ENCODE results near the gene NBAS. TPM values are rescaled to one million over a fixed set of nuclear protein-coding genes. Genes with fewer than 3 reads are reported as not detected.

Gene NBAS
- total RNA-seq, 3 donors from 2014 or later (not counting 1 experiment from before 2014, with no cell fraction given), result 27.8 to 34.7 (median 29.2) TPM

- intact Hi-C loops (cut with micrococcal nuclease), result loop anchor here (5.0 kb wide), 1 partner anchor 675 kb away; no protein-coding TSS in a partner anchor
These were observed 16.1 kb upstream of the NBAS start for GRCh38 chr2:15577071-15577735.

GRCh38 chr2:15571729-15572128, 10.6 kb upstream of the NBAS start:
- Mint-ChIP-seq H3K4me1 (no peaks in the 10 kb centered on the region), H3K36me3 (no peaks in the 10 kb centered on the region), H3K27ac (no peak overlapping the region), H3K9me3 (no peaks in the 10 kb centered on the region), H3K27me3 (ENCODE audit: low read depth in 2 of 2) (peaks cover 20 to 21% of the 10 kb centered on the region in 2 donors), H3K4me3 (no peak overlapping the region)
- no peak overlapping the region for H3K4me3 ChIP-seq (ENCODE audit: low read length)
- no peak overlapping the region for H3K27ac ChIP-seq (ENCODE audit: low read length)
- DNase-seq (no peak), ATAC-seq (no peak)
- intact Hi-C loops (cut with micrococcal nuclease), result no loop called here
- H3K9me3 ChIP-seq (ENCODE audit: control insufficient read depth, insufficient read depth, low read length), result no peaks in the 10 kb centered on the region
- no peaks in the 10 kb centered on the region for H3K4me1 ChIP-seq (ENCODE audit: control insufficient read depth, insufficient read depth, low read length)
- no peaks in the 10 kb centered on the region for H3K27me3 ChIP-seq (ENCODE audit: control insufficient read depth, insufficient read depth, low read length)
- no peak for TF ChIP-seq CTCF (IDR thresholded peaks at IDR 0.05)
- WGBS (ENCODE audit: insufficient coverage), result 84% methylated on average over 3 of the region's 3 CpGs
- no peaks in the 10 kb centered on the region for H3K36me3 ChIP-seq (ENCODE audit: control insufficient read depth, insufficient read depth, low read length)

More at GRCh38 chr2:15577071-15577735, 16.1 kb upstream of the NBAS start:
- H3K27me3 ChIP-seq (ENCODE audit: control insufficient read depth, insufficient read depth, low read length), result no peaks in the 10 kb centered on the region
- peaks cover 3% of the 10 kb centered on the region for H3K4me1 ChIP-seq (ENCODE audit: control insufficient read depth, insufficient read depth, low read length)
- no peak overlapping the region for H3K27ac ChIP-seq (ENCODE audit: low read length)
- no peak overlapping the region for H3K4me3 ChIP-seq (ENCODE audit: low read length)
- ATAC-seq, result peak; percentile 87 to 100 (median 99)
- H3K9me3 ChIP-seq (ENCODE audit: control insufficient read depth, insufficient read depth, low read length), result no peaks in the 10 kb centered on the region
- peak; percentile 73 to 91 for DNase-seq
- peak; percentile 82 for TF ChIP-seq CTCF (IDR thresholded peaks at IDR 0.05)
- Mint-ChIP-seq H3K4me3 (no peak overlapping the region), H3K27ac (no peak overlapping the region), H3K9me3 (no peaks in the 10 kb centered on the region), H3K4me1 (no peaks in the 10 kb centered on the region), H3K27me3 (ENCODE audit: low read depth in 2 of 2) (peaks cover 9 to 11% of the 10 kb centered on the region in 2 donors), H3K36me3 (no peaks in the 10 kb centered on the region)
- no peaks in the 10 kb centered on the region for H3K36me3 ChIP-seq (ENCODE audit: control insufficient read depth, insufficient read depth, low read length)
- WGBS (ENCODE audit: insufficient coverage), result 21% methylated on average over 7 of the region's 7 CpGs

- Histone ChIP-seq H3K4me3 (ENCODE audit: low read length) (no peak overlapping the region), H3K9me3 (ENCODE audit: control insufficient read depth, insufficient read depth, low read length) (no peaks in the 10 kb centered on the region), H3K27me3 (ENCODE audit: control insufficient read depth, insufficient read depth, low read length) (no peaks in the 10 kb centered on the region), H3K27ac (ENCODE audit: low read length) (no peak overlapping the region), H3K36me3 (ENCODE audit: control insufficient read depth, insufficient read depth, low read length) (no peaks in the 10 kb centered on the region), H3K4me1 (ENCODE audit: control insufficient read depth, insufficient read depth, low read length) (no peaks in the 10 kb centered on the region)
- Mint-ChIP-seq H3K27ac (no peak overlapping the region), H3K36me3 (no peaks in the 10 kb centered on the region), H3K4me3 (no peak overlapping the region), H3K4me1 (no peaks in the 10 kb centered on the region), H3K27me3 (ENCODE audit: low read depth in 2 of 2) (peaks cover 18 to 26% of the 10 kb centered on the region in 2 donors), H3K9me3 (no peaks in the 10 kb centered on the region)
- intact Hi-C loops (cut with micrococcal nuclease), result no loop called here
- no peak for TF ChIP-seq CTCF (IDR thresholded peaks at IDR 0.05)
- ATAC-seq (no peak), DNase-seq (no peak)
- WGBS (ENCODE audit: insufficient coverage), result 90% methylated on average over 5 of the region's 5 CpGs
These were observed 9.0 kb upstream of the NBAS start for GRCh38 chr2:15570104-15570503.

- DNase-seq (no peak), ATAC-seq (no peak)
- no peak overlapping the region for H3K27ac Mint-ChIP-seq
- Histone ChIP-seq H3K9me3 (ENCODE audit: control insufficient read depth, insufficient read depth, low read length) (no peaks in the 10 kb centered on the region), H3K4me3 (ENCODE audit: low read length) (no peak overlapping the region), H3K36me3 (ENCODE audit: control insufficient read depth, insufficient read depth, low read length) (no peaks in the 10 kb centered on the region), H3K27me3 (ENCODE audit: control insufficient read depth, insufficient read depth, low read length) (no peaks in the 10 kb centered on the region), H3K27ac (ENCODE audit: low read length) (no peak overlapping the region), H3K4me1 (ENCODE audit: control insufficient read depth, insufficient read depth, low read length) (no peaks in the 10 kb centered on the region)
- no peaks in the 10 kb centered on the region for H3K4me1 Mint-ChIP-seq
- no peaks in the 10 kb centered on the region for H3K36me3 Mint-ChIP-seq
- TF ChIP-seq CTCF (IDR thresholded peaks at IDR 0.05), result no peak
- no peaks in the 10 kb centered on the region for H3K9me3 Mint-ChIP-seq
- intact Hi-C loops (cut with micrococcal nuclease), result no loop called here
- H3K4me3 Mint-ChIP-seq, result no peak overlapping the region
- 95% methylated on average over 12 of the region's 12 CpGs for WGBS (ENCODE audit: insufficient coverage)
- H3K27me3 Mint-ChIP-seq (ENCODE audit: low read depth in 2 of 2), result peaks cover 28 to 39% of the 10 kb centered on the region in 2 donors
These were observed 7.7 kb upstream of the NBAS start for GRCh38 chr2:15568874-15569273.

All from natural killer cell (primary cell).